Lower leg skin (tissue), 4 donors: ENCODE results near the gene CACNG3. TPM values are rescaled to one million over a fixed set of nuclear protein-coding genes. Genes with fewer than 3 reads are reported as not detected.

Experiments used
- DNase-seq, 2 donors: peaks; one replicate each; pipeline ENCODE4 v3.0.0-alpha.2; 2019; ENCODE audit warnings: low spot score in 2 of 2
- H3K4me3 ChIP-seq: fragments of 200-600 bp; sonication (generic); 2 replicates; pipeline ENCODE4 v1.5.1; 2017; ENCODE audit warnings: mild to moderate bottlenecking, low read depth; ENCODE audit not compliant: poor library complexity, severe bottlenecking
- CTCF ChIP-seq, 3 donors: fragments of 450-650 bp; IDR thresholded peaks; one replicate each; pipeline ENCODE4 v1.5.1; 2016; ENCODE audit warnings: antibody characterized with exemption in 3 of 3, mild to moderate bottlenecking in 3 of 3, moderate library complexity in 2 of 3
- POLR2A ChIP-seq, 2 donors: fragments of 450-650 bp; IDR thresholded peaks; one replicate each; pipeline ENCODE4 v1.6.1; 2016 to 2017; ENCODE audit warnings: antibody characterized with exemption in 2 of 2, mild to moderate bottlenecking in 1 of 2, moderate library complexity in 1 of 2
- WGBS, 2 donors: methylation state at CpG; one replicate each; pipeline ENCODE4 v1.1.5; 2018; 5-methylcytosine and 5-hydroxymethylcytosine counted together
- intact Hi-C: fragments of 100-400 bp; cut with DNase I; formaldehyde crosslinking; loops from one replicate; pipeline ENCODE4 v1.15.0; 2023; ENCODE audit warnings: low total_unique reads
- total RNA-seq, 4 donors: library from RNA; depleted of rRNA; stranded (reverse); fragments of >200 nt; gene quantifications; one replicate each; pipeline ENCODE4 v1.1.0, GENCODE V29; 2016

The CACNG3 gene
- total RNA-seq, 4 donors from 2014 or later: not detected

GRCh38 chr16:24357511-24357910 lies 101.4 kb downstream of the CACNG3 start:
- TF ChIP-seq POLR2A (IDR thresholded peaks at IDR 0.05) (no peak), CTCF (IDR thresholded peaks at IDR 0.05) (no peak)
- H3K4me3 ChIP-seq: no peak overlapping the region
- intact Hi-C loops: no loop called here
- no peak for DNase-seq
- WGBS, 2 donors: 55 to 71% methylated on average over 7 of the region's 7 CpGs

GRCh38 chr16:24358117-24358516 lies 102.0 kb downstream of the CACNG3 start:
- DNase-seq: no peak
- TF ChIP-seq CTCF (IDR thresholded peaks at IDR 0.05): no peak
- TF ChIP-seq POLR2A (IDR thresholded peaks at IDR 0.05): no peak
- intact Hi-C loops: no loop called here
- H3K4me3 ChIP-seq: no peak overlapping the region
- 65 to 69% methylated on average over 5 of the region's 5 CpGs for WGBS, 2 donors

GRCh38 chr16:24359490-24359889 lies 103.4 kb downstream of the CACNG3 start:
- intact Hi-C loops: no loop called here
- no peak for TF ChIP-seq POLR2A (IDR thresholded peaks at IDR 0.05)
- TF ChIP-seq CTCF (IDR thresholded peaks at IDR 0.05): no peak
- no peak for DNase-seq
- no peak overlapping the region for H3K4me3 ChIP-seq

- H3K4me3 ChIP-seq: no peak overlapping the region
- WGBS, 2 donors: 69 to 73% methylated on average over 4 of the region's 4 CpGs
- TF ChIP-seq CTCF (IDR thresholded peaks at IDR 0.05) (no peak), POLR2A (IDR thresholded peaks at IDR 0.05) (no peak)
- intact Hi-C loops: no loop called here
- no peak for DNase-seq
These were observed 104.8 kb downstream of the CACNG3 start for GRCh38 chr16:24360936-24361335.

- intact Hi-C loops: no loop called here
- WGBS, 2 donors: 78 to 80% methylated on average over 7 of the region's 7 CpGs
These were observed 108.5 kb downstream of the CACNG3 start for GRCh38 chr16:24364596-24364995.

More at GRCh38 chr16:24364596-24364995, 108.5 kb downstream of the CACNG3 start:
- TF ChIP-seq CTCF (IDR thresholded peaks at IDR 0.05) (no peak), POLR2A (IDR thresholded peaks at IDR 0.05) (no peak)
- DNase-seq: no peak
- no peak overlapping the region for H3K4me3 ChIP-seq
